ENCODE results near the gene ANO6. TPM values are rescaled to one million over a fixed set of nuclear protein-coding genes. Genes with fewer than 3 reads are reported as not detected.

The ANO6 gene
- total RNA-seq, 4 donors from 2014 or later: 117 to 224 (median 170) TPM

GRCh38 chr12:45203767-45204166 is 12.1 kb upstream of the ANO6 start:
- no peak for ATAC-seq
- H3K27me3 ChIP-seq: no peaks in the 10 kb centered on the region
- 100% methylated on average over 1 of the region's 1 CpG for WGBS, 2 donors (ENCODE audit: low coverage in 1 of 2)
- no peaks in the 10 kb centered on the region for H3K9me3 ChIP-seq
- H3K4me3 ChIP-seq: no peak overlapping the region
- peaks cover 0 to 11% (median 0%) of the 10 kb centered on the region in 3 donors for H3K4me1 ChIP-seq
- no peaks in the 10 kb centered on the region for H3K36me3 ChIP-seq
- TF ChIP-seq POLR2A (IDR thresholded peaks at IDR 0.05): no peak
- TF ChIP-seq, protein P1, sequence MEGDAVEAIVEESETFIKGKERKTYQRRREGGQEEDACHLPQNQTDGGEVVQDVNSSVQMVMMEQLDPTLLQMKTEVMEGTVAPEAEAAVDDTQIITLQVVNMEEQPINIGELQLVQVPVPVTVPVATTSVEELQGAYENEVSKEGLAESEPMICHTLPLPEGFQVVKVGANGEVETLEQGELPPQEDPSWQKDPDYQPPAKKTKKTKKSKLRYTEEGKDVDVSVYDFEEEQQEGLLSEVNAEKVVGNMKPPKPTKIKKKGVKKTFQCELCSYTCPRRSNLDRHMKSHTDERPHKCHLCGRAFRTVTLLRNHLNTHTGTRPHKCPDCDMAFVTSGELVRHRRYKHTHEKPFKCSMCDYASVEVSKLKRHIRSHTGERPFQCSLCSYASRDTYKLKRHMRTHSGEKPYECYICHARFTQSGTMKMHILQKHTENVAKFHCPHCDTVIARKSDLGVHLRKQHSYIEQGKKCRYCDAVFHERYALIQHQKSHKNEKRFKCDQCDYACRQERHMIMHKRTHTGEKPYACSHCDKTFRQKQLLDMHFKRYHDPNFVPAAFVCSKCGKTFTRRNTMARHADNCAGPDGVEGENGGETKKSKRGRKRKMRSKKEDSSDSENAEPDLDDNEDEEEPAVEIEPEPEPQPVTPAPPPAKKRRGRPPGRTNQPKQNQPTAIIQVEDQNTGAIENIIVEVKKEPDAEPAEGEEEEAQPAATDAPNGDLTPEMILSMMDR (IDR thresholded peaks at IDR 0.05): no peak
- TF ChIP-seq POLR2AphosphoS5 (IDR thresholded peaks at IDR 0.05): no peak
- no peak for TF ChIP-seq EP300 (IDR thresholded peaks at IDR 0.05)
- no peak overlapping the region for H3K27ac ChIP-seq

GRCh38 chr12:45204757-45205156 is 11.1 kb upstream of the ANO6 start:
- H3K4me1 ChIP-seq: peaks cover 0 to 10% (median 0%) of the 10 kb centered on the region in 3 donors
- H3K36me3 ChIP-seq: no peaks in the 10 kb centered on the region
- TF ChIP-seq, protein P1 (IDR thresholded peaks at IDR 0.05): no peak
- TF ChIP-seq EP300 (IDR thresholded peaks at IDR 0.05) (no peak), POLR2AphosphoS5 (IDR thresholded peaks at IDR 0.05) (no peak), POLR2A (IDR thresholded peaks at IDR 0.05) (no peak)
- WGBS, 2 donors (ENCODE audit: low coverage in 1 of 2): 82 to 94% methylated on average over 3 of the region's 3 CpGs
- ATAC-seq: no peak
- no peak overlapping the region for H3K4me3 ChIP-seq
- H3K9me3 ChIP-seq: no peaks in the 10 kb centered on the region
- no peak overlapping the region for H3K27ac ChIP-seq
- H3K27me3 ChIP-seq: no peaks in the 10 kb centered on the region

DNA sequence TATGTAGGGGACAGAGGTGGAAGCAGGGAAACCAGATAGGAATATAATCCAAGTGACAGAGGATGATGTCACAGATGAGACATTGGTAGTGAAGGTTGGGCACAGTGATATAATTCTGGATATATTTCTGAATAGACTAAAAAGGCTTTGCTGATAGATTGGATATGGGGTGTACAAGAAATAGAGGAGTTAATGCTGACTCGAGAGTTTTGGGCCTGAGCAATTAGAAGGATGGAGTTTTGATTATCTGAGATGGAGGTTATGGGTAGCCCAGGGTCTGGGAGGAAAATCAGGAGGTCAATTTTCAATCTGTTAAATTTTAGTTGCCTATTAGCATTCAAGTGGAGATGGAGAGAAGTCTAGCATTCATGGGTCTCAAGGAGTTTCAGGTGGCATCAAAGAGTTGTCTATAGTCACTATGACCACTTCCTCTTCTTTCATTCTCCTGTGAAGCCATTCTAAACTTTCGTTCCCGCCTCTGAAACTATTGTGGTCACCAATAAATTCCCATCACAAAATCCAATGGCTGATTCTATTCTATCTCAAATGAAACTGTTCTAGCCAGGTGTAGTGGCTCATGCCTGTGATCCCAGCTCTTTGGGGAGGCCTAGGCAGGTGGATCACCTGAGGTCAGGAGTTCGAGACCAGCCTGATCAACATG is 10.6 kb upstream of the ANO6 start:
- H3K27me3 ChIP-seq: no peaks in the 10 kb centered on the region
- H3K4me3 ChIP-seq: no peak overlapping the region
- 93 to 100% methylated on average over 3 to 4 of the region's 4 CpGs for WGBS, 2 donors (ENCODE audit: low coverage in 1 of 2)
- peaks cover 0 to 6% (median 0%) of the 10 kb centered on the region in 3 donors for H3K4me1 ChIP-seq
- no peak overlapping the region for H3K27ac ChIP-seq
- no peaks in the 10 kb centered on the region for H3K36me3 ChIP-seq
- TF ChIP-seq, protein P1 (IDR thresholded peaks at IDR 0.05): no peak
- TF ChIP-seq POLR2AphosphoS5 (IDR thresholded peaks at IDR 0.05) (no peak), EP300 (IDR thresholded peaks at IDR 0.05) (no peak), POLR2A (IDR thresholded peaks at IDR 0.05) (no peak)
- H3K9me3 ChIP-seq: no peaks in the 10 kb centered on the region
- no peak for ATAC-seq

DNA sequence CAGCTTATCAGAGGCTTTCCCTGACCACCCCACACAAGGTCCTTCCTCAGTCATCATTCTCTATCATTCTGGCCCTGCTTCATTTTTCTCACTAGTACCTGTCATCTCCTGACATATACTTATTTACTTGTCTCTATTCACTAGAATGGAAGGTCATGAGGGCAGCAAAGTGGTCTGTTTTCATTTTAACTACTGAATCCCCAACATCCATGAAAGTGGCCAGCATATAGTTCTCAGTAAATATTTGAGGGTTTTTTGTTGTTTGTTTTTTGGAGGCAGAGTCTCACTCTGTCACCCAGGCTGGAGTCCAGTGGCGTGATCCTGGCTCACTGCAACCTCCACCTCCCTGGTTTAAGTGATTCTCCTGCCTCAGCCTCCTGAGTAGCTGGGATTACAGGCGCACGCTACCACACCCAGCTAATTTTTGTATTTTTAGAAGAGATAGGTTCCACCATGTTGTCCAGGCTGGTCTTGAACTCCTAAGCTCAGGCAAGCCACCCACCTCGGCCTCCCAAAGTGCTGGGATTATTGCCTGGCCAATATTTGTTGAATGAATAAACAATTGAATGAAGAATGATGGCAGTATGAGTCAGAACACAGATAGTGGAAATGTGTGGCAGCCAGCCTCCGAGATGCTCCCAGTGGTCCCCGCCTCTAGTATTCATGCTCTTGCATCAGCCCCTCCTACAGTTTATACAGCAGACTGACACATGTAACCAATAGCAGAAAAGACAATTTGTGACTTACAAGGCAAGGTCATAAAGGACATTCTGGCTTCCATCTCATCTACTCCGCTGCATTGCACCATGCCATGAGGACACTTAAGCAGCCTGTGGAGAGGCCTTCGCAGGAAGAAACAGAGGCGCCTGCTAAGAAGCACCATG is 7.0 kb upstream of the ANO6 start:
- Histone ChIP-seq H3K9me3 (no peaks in the 10 kb centered on the region), H3K4me1 (no peaks in the 10 kb centered on the region), H3K4me3 (no peak overlapping the region), H3K27ac (no peak overlapping the region), H3K36me3 (no peaks in the 10 kb centered on the region), H3K27me3 (no peaks in the 10 kb centered on the region)
- TF ChIP-seq EP300 (IDR thresholded peaks at IDR 0.05): no peak
- TF ChIP-seq POLR2A (IDR thresholded peaks at IDR 0.05): no peak
- TF ChIP-seq, protein P1 (IDR thresholded peaks at IDR 0.05): no peak
- no peak for TF ChIP-seq POLR2AphosphoS5 (IDR thresholded peaks at IDR 0.05)
- WGBS, 2 donors (ENCODE audit: low coverage in 1 of 2): 38 to 50% methylated on average over 2 to 3 of the region's 9 CpGs
- no peak for ATAC-seq
